GM19043 (cell line): Measurements from ENCODE around the gene CNTFR.

Experiments used
- ATAC-seq: cut with Tn5 transposase; IDR thresholded peaks from one replicate; pipeline ENCODE4 v1.9.1; 2021; ENCODE audit warnings: low read depth; ENCODE audit not compliant: unreplicated experiment

Gene CNTFR

GRCh38 chr9:34620061-34620994 lies 30.8 kb upstream of the CNTFR start, which contains the start of gene DCTN3:
Gene DCTN3 (minus strand): TSS chr9:34620495. CDS start chr9:34620464, 31 bp downstream.
- peak; percentile 99 for ATAC-seq

GRCh38 chr9:34615132-34615531 lies 25.6 kb upstream of the CNTFR start:
- no peak for ATAC-seq

GRCh38 chr9:34612788-34613390 lies 23.4 kb upstream of the CNTFR start:
- ATAC-seq, result no peak

DNA sequence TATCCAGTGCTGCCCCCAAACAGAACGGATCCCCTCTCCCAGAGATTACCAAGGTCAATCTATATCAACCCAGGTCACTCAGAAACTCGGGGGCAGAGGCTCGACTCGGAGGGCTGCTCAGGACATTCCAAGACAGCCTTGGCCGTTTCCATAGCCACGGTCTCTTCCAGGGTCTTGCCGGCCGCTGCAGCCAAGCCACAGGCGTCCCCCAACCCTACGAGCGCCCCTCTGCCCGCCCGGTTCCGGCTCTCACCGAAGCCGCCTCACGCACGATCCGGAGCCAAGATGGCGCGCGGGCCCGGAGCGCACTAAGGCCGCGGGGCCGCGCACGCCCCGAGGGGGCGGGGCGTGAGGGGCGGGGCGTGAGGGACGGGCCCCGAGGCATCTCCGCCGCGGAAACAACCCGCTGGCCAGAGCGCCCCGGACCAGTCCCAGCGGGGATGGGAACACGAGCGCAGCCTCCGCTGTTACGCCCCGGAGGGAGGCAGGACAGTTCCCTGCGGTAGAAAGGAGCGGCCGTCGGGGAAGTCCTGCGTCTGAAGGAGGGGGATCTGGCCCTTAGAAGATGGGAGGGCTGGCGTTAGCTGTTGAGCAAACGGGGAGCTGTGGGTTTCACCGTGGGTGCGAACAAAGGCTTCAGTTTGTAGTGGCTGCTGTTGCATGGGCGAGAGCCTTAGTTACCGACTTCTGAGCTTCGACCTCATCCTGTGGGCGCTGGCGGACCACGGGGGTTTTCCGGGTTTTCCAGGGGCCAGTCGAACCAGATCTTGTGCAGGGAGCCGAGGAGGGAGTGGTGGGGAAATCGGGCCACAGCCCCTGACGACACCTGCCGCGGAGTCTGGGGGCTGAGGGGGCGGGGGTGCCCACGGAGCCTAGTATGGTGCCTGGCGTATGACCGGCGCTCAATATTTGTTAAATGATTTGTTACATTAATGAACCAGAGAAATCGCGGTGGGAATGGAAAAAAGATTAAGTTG lies 22.6 kb upstream of the CNTFR start, which contains the start of gene RPP25L:
Gene RPP25L, minus strand, starts transcription at position 287 of the 977 bp plus-strand sequence. CDS start 801 bp downstream, outside the sequence.
- ATAC-seq, result peak; percentile 80

DNA sequence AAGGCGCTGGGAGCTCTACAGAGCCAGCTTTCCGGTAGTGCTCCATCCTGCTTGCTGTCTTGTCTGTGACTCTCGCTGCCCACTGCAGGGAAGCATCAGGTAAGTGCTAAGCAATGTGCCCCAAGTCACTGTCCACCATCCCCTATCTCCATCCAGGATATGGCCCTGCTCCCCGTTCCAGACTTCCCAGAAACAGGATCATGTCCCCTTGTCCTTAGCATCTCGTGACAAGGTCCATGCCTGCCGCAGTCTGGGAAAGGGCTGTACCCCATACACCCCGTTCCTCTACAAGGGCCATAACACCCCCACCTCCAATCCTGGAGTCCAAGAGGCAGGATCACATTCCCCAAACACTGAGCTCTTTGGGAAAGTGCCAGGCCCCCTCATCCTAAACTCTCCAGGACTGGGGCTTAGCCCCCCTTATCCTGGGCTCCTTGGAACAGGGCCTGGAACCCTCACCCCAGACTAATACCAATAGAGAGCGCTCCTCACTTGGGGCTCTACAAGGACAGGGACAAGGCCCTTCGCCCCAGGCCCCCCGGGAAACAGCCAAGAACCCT lies 21.8 kb upstream of the CNTFR start:
- no peak for ATAC-seq

GRCh38 chr9:34610434-34611206 lies 21.1 kb upstream of the CNTFR start:
- ATAC-seq, result no peak

GRCh38 chr9:34607331-34607730 lies 17.8 kb upstream of the CNTFR start:
- no peak for ATAC-seq

- ATAC-seq, result no peak
These were observed 17.4 kb upstream of the CNTFR start for GRCh38 chr9:34606905-34607304.

GRCh38 chr9:34606190-34606589 lies 16.7 kb upstream of the CNTFR start:
- ATAC-seq, result no peak

- ATAC-seq, result peak; percentile 78
These were observed 14.2 kb upstream of the CNTFR start for GRCh38 chr9:34603610-34604231.

DNA sequence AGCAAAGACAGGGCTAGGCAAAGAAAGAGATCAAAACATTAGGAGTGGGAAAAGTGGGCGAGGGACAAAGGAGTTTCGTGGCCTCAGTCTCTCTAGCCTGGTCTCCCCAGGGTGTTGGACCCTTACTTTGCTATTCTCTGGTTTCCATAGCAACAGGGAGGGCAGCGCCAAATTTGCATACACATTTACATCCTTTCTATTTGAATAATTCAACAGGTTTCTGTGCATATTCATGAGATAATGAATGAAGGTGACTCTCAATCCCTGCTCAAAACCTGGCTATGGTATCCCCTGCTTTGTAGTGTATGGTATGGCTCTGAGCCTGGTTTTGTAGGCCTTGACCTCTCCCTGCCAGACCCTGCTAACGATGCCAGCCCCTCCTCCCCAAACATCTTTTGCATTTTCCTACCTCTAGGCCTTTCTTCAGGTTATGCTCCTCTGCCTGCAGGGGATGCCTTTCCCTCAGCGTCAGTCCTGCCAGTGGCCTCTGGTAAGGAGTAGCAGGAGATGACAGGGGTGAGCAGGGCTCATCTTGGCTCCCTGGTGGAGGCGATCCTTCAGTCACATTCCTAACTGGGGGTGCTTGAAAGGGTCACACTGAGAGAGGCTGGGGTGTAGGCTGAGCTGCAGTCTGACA lies 12.5 kb upstream of the CNTFR start:
- no peak for ATAC-seq

- no peak for ATAC-seq
These were observed 11.4 kb upstream of the CNTFR start for GRCh38 chr9:34600908-34601307.

DNA sequence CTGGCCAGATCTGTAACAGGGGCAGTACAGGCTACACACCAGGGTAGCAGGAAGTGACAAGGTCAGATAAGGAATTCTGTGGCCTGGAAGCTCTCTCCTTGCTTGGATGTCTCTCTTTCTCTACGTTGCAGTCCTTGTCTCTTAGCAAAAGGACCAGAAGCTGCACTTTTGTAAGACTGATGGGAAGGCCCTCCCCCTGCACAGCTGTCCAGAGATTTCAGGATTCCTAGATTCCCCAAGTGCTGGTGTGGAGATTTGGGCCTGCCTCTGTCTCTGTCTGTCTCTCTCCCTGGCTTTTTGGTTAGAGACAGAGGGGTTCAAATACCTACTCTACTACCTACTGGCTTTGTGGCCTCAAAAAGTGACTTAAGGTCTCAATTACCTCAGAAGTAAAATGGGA lies 10.0 kb upstream of the CNTFR start:
- no peak for ATAC-seq

GRCh38 chr9:34594177-34594576 lies 4.7 kb upstream of the CNTFR start:
- ATAC-seq, result no peak

DNA sequence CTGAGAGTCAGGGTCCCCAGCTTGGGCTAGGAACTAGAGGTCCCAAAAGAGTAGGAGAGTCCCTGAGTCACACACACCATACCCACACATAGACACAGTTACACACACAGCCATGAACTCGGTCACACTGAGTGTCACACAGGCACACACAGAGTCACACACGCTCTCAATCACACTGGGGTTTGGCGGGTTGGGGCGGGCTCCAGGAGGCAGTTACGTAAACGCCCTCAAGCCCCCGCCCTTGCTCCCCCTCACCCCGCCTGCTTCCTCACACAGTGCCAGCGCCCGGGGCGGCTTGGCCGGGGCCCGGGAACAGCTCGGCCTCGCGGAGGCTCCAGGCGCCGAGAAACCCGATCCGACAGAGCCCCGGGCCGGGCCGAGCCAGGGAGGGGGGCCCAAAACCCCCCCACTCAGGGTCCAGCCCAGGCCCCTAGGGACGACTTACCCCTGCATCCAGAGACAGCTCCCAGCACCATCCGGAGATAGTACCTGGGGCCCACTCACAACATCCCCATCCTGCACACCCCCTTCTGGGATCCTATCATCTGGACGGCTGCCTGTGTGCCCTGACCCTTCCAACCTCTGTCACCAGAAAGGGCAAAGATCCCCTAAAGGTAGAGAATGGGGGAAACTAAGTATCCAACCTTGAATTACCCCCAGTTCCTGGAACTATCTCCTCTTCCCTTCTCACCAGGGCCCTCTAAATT lies 3.5 kb upstream of the CNTFR start:
- ATAC-seq, result no peak

GRCh38 chr9:34591917-34592866 lies 2.7 kb upstream of the CNTFR start:
- ATAC-seq, result no peak
